Measurements from ENCODE around the gene CDH13.

- TF ChIP-seq EZH2 (optimal IDR thresholded peaks at IDR 0.05; ENCODE audit: low read depth, low read length) (no peak), EZH2phosphoT487 (IDR thresholded peaks at IDR 0.05; ENCODE audit: low read length) (no peak), CTCF (IDR thresholded peaks at IDR 0.05; ENCODE audit: low read length) (no peak)
Measured at GRCh38 chr16:82954224-82954929, 327.6 kb downstream of the CDH13 start.
